Measurements from ENCODE around the gene MTMR12.
"Not testable (repeated sequence)": the region's sequence is repeated elsewhere in the genome, so short reads cannot be mapped to it uniquely, and the experiment has no call there.

GRCh38 chr5:32288135-32288534 lies 24.6 kb downstream of the MTMR12 start:
- TF ChIP-seq POLR2A (IDR thresholded peaks at IDR 0.05); CTCF (IDR thresholded peaks at IDR 0.05 in 8 of 11, conservative IDR thresholded peaks at IDR 0.05 in 3 of 11): not testable (repeated sequence)
